Esophagus muscularis mucosa (tissue), 3 donors: ENCODE data around the gene MALAT1.

Experiments used
- CTCF ChIP-seq, 3 experiments: fragments of 200-600 bp in 2 of 3; fragments of 450-650 bp in 1 of 3; sonication (generic) in 2 of 3; IDR thresholded peaks; one replicate each; pipeline ENCODE4 v1.5.1; 2017 to 2019; ENCODE audit warnings: antibody characterized with exemption in 3 of 3, mild to moderate bottlenecking in 2 of 3, moderate library complexity in 1 of 3
- POLR2AphosphoS5 ChIP-seq, 2 donors: sonication (generic); formaldehyde crosslinking; IDR thresholded peaks; one replicate each; pipeline ENCODE4 v1.6.1; 2017; ENCODE audit warnings: antibody characterized with exemption in 2 of 2

GRCh38 chr11:65535102-65535501 is 36.3 kb downstream of the MALAT1 start:
- no peak for TF ChIP-seq CTCF (IDR thresholded peaks at IDR 0.05)
- TF ChIP-seq POLR2AphosphoS5 (IDR thresholded peaks at IDR 0.05): no peak
